HG03175 (cell line): ENCODE results near the gene MEGF10.

Experiments used
- ATAC-seq: cut with Tn5 transposase; IDR thresholded peaks from one replicate; pipeline ENCODE4 v1.9.1; 2021; ENCODE audit warnings: mild to moderate bottlenecking, moderate library complexity; ENCODE audit not compliant: unreplicated experiment

The MEGF10 gene

GRCh38 chr5:127363403-127363802, 72.8 kb downstream of the MEGF10 start:
- ATAC-seq, result no peak

GRCh38 chr5:127367029-127367428, 76.4 kb downstream of the MEGF10 start:
- ATAC-seq, result no peak

- no peak for ATAC-seq
Observed at GRCh38 chr5:127367946-127368465, 77.4 kb downstream of the MEGF10 start.

- no peak for ATAC-seq
Observed at GRCh38 chr5:127369796-127370195, 79.2 kb downstream of the MEGF10 start.

GRCh38 chr5:127370631-127371030, 80.0 kb downstream of the MEGF10 start:
- ATAC-seq, result no peak

GRCh38 chr5:127373858-127374491, 83.4 kb downstream of the MEGF10 start:
- ATAC-seq, result no peak

GRCh38 chr5:127375124-127375523, 84.5 kb downstream of the MEGF10 start:
- ATAC-seq, result no peak

- no peak for ATAC-seq
Observed at GRCh38 chr5:127375544-127376091, 85.0 kb downstream of the MEGF10 start.

- ATAC-seq, result no peak
Observed at GRCh38 chr5:127377651-127378050, 87.1 kb downstream of the MEGF10 start.

- ATAC-seq, result no peak
Observed at GRCh38 chr5:127385936-127386335, 95.3 kb downstream of the MEGF10 start.

GRCh38 chr5:127386557-127386956, 96.0 kb downstream of the MEGF10 start:
- no peak for ATAC-seq

- ATAC-seq, result no peak
Observed at GRCh38 chr5:127389601-127390000, 99.0 kb downstream of the MEGF10 start.

GRCh38 chr5:127392762-127393161, 102.2 kb downstream of the MEGF10 start:
- ATAC-seq, result no peak

- ATAC-seq, result no peak
Observed at GRCh38 chr5:127396490-127397155, 106.0 kb downstream of the MEGF10 start.

GRCh38 chr5:127398508-127398907, 107.9 kb downstream of the MEGF10 start:
- ATAC-seq, result no peak

GRCh38 chr5:127399068-127399467, 108.5 kb downstream of the MEGF10 start:
- ATAC-seq, result no peak

GRCh38 chr5:127400539-127400938, 109.9 kb downstream of the MEGF10 start:
- no peak for ATAC-seq

- no peak for ATAC-seq
Observed at GRCh38 chr5:127400946-127401670, 110.5 kb downstream of the MEGF10 start.

GRCh38 chr5:127402361-127402760, 111.8 kb downstream of the MEGF10 start:
- ATAC-seq, result no peak

GRCh38 chr5:127404190-127404589, 113.6 kb downstream of the MEGF10 start:
- no peak for ATAC-seq

GRCh38 chr5:127406326-127407121, 115.9 kb downstream of the MEGF10 start:
- ATAC-seq, result no peak
